ENCODE data around the gene KATNIP.

DNA sequence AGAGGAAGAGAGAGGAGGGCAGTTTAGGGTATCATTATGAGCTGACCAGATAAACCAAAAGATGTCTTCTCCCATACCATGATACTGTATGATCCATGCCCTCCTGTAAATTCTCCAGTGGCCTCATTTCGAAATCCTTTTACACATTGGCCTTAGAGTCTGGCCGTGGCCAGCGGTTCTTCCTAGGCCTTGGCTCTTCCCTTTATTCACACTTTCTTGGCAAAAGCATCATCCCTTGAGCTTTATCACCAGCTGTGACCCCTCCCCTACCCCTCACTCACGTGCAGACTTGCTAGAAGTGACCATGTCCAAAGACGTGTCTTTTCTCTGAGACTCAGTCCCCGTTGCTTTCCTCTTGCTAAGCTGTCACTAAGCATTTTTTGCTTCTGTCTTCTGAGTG is 22.8 kb downstream of the KATNIP start:
- TF ChIP-seq ZNF423 (tag by site-specific recombination; IDR thresholded peaks at IDR 0.05) (no peak), ZNF274 (IDR thresholded peaks at IDR 0.05; ENCODE audit: low read length) (no peak), ZNF274 (tag by site-specific recombination; IDR thresholded peaks at IDR 0.05; ENCODE audit: borderline replicate concordance) (no peak), MZF1 (tag by site-specific recombination; IDR thresholded peaks at IDR 0.05; ENCODE audit: borderline replicate concordance) (no peak), YY1 (tag by site-specific recombination; IDR thresholded peaks at IDR 0.05) (no peak), ZSCAN16 (tag by site-specific recombination; IDR thresholded peaks at IDR 0.05) (no peak), ZBTB10 (tag by site-specific recombination; IDR thresholded peaks at IDR 0.05) (no peak), ZNF133 (tag by site-specific recombination; IDR thresholded peaks at IDR 0.05) (no peak), KLF7 (tag by site-specific recombination; IDR thresholded peaks at IDR 0.05; ENCODE audit: borderline replicate concordance) (no peak), CTCF (tag by site-specific recombination; IDR thresholded peaks at IDR 0.05) (no peak), ZNF311 (tag by site-specific recombination; IDR thresholded peaks at IDR 0.05; ENCODE audit: borderline replicate concordance) (no peak), GLI4 (tag by site-specific recombination; IDR thresholded peaks at IDR 0.05) (no peak)
- TF ChIP-seq, protein P1, sequence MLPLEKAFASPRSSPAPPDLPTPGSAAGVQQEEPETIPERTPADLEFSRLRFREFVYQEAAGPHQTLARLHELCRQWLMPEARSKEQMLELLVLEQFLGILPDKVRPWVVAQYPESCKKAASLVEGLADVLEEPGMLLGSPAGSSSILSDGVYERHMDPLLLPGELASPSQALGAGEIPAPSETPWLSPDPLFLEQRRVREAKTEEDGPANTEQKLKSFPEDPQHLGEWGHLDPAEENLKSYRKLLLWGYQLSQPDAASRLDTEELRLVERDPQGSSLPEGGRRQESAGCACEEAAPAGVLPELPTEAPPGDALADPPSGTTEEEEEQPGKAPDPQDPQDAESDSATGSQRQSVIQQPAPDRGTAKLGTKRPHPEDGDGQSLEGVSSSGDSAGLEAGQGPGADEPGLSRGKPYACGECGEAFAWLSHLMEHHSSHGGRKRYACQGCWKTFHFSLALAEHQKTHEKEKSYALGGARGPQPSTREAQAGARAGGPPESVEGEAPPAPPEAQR (tag by site-specific recombination; IDR thresholded peaks at IDR 0.05), result no peak

Measured in HEK293 (cell line).